ENCODE results near the gene TWIST2.

GRCh38 chr2:238883421-238883901 is 35.6 kb downstream of the TWIST2 start:
- TF ChIP-seq EZH2 (IDR thresholded peaks at IDR 0.05) (no peak), POLR2AphosphoS5 (IDR thresholded peaks at IDR 0.05; ENCODE audit: borderline replicate concordance, low read depth, low read length) (no peak), FOXP2 (optimal IDR thresholded peaks at IDR 0.05; ENCODE audit: control extremely low read depth, extremely low read length, insufficient read depth) (no peak)
